ENCODE results near the gene METTL9. TPM values are rescaled to one million over a fixed set of nuclear protein-coding genes. Genes with fewer than 3 reads are reported as not detected.

The METTL9 gene
- total and polyA plus RNA-seq, 2 experiments from 2014 or later = 112 to 229 TPM

DNA sequence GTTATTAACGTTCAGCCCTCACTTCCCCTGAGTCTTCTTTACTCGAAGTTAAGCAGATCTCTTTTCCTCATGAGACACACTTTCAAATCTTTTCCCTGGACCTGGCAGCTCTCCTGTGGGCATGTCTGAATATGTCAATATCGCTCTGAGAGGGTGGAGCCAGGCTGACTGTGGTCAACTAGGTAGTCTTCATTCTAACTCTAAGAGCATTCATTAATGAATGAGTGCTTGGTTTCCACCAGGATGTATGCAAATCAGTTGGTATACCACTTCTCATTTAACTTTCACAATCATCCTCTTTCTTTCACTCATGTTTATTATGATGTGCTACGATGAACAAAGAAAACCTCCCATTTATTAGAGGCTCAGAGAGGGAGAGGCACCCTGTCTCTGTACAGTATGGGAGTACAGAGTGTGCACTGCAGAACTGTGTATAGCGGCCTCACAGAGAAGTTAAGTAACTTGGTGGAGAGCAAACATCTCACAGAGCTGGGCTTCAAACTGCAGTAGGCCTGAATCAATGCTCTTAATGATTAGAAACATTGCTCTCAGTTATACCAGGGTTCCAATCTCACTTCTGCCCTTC, 104.3 kb downstream of the METTL9 start:
- WGBS (ENCODE audit: low lambda C conversion rate, missing lambda C conversion rate) = 85% methylated on average over 5 of the region's 5 CpGs
- no peaks in the 10 kb centered on the region for H3K9me3 ChIP-seq (ENCODE audit: low read depth)
- no peak overlapping the region for H3K27ac ChIP-seq
- H3K9me2 ChIP-seq (replicated peaks; ENCODE audit: insufficient read depth) = no peaks in the 10 kb centered on the region
- H3K4me2 ChIP-seq = no peak overlapping the region
- no peak overlapping the region for H2AFZ ChIP-seq
- DNase-seq (ENCODE audit: low spot score) = no peak
- H3K27me3 ChIP-seq = no peaks in the 10 kb centered on the region
- no peak overlapping the region for H3K4me3 ChIP-seq
- no peaks in the 10 kb centered on the region for H3K36me3 ChIP-seq (replicated peaks; ENCODE audit: insufficient read depth, low read depth)
- no peaks in the 10 kb centered on the region for H4K20me1 ChIP-seq (ENCODE audit: insufficient read depth, poor library complexity, severe bottlenecking)
- TF ChIP-seq CTCF (IDR thresholded peaks at IDR 0.05; ENCODE audit: poor library complexity) (no peak), EZH2 (IDR thresholded peaks at IDR 0.05; ENCODE audit: borderline replicate concordance) (no peak), EZH2phosphoT487 (IDR thresholded peaks at IDR 0.05; ENCODE audit: low read depth, severe bottlenecking, unreplicated experiment) (no peak)
- no peaks in the 10 kb centered on the region for H3K4me1 ChIP-seq (ENCODE audit: insufficient read depth)
- no peaks in the 10 kb centered on the region for H3K79me2 ChIP-seq

GRCh38 chr16:21704266-21704665, 104.9 kb downstream of the METTL9 start:
- Histone ChIP-seq H3K79me2 (no peaks in the 10 kb centered on the region), H3K4me3 (no peak overlapping the region), H3K27me3 (no peaks in the 10 kb centered on the region), H3K36me3 (replicated peaks; ENCODE audit: insufficient read depth, low read depth) (no peaks in the 10 kb centered on the region), H3K9me3 (ENCODE audit: low read depth) (no peaks in the 10 kb centered on the region), H3K4me1 (ENCODE audit: insufficient read depth) (no peaks in the 10 kb centered on the region), H3K4me2 (no peak overlapping the region), H3K9me2 (replicated peaks; ENCODE audit: insufficient read depth) (no peaks in the 10 kb centered on the region), H3K27ac (no peak overlapping the region), H4K20me1 (ENCODE audit: insufficient read depth, poor library complexity, severe bottlenecking) (no peaks in the 10 kb centered on the region), H2AFZ (no peak overlapping the region)
- 89% methylated on average over 5 of the region's 5 CpGs for WGBS (ENCODE audit: low lambda C conversion rate, missing lambda C conversion rate)
- DNase-seq (ENCODE audit: low spot score) = no peak
- TF ChIP-seq EZH2phosphoT487 (IDR thresholded peaks at IDR 0.05; ENCODE audit: low read depth, severe bottlenecking, unreplicated experiment) = no peak
- TF ChIP-seq CTCF (IDR thresholded peaks at IDR 0.05; ENCODE audit: poor library complexity) = no peak
- TF ChIP-seq EZH2 (IDR thresholded peaks at IDR 0.05; ENCODE audit: borderline replicate concordance) = no peak

DNA sequence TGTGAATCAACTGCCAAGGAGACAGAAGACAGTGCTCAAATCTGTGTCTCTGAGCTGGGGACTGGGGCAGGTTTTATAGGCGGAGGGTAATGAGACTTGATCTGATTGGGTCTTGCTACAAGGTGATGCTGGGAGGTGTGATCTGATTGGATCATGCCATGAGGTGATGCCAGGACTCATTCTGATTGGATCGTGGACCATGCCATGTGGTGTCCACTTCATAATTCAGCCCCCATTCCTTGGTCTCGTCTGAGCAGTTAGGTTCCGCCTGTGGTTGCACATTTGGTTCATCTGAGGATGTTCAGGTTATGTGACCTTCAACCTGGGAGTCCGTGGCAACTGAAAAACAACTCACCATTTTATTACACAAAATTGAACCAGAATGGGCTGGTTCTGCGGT, 105.4 kb downstream of the METTL9 start:
- 89% methylated on average over 6 of the region's 6 CpGs for WGBS (ENCODE audit: low lambda C conversion rate, missing lambda C conversion rate)
- Histone ChIP-seq H3K9me3 (ENCODE audit: low read depth) (no peaks in the 10 kb centered on the region), H3K4me2 (no peak overlapping the region), H3K4me3 (no peak overlapping the region), H3K4me1 (ENCODE audit: insufficient read depth) (no peaks in the 10 kb centered on the region), H2AFZ (no peak overlapping the region), H4K20me1 (ENCODE audit: insufficient read depth, poor library complexity, severe bottlenecking) (no peaks in the 10 kb centered on the region), H3K27ac (no peak overlapping the region), H3K36me3 (replicated peaks; ENCODE audit: insufficient read depth, low read depth) (no peaks in the 10 kb centered on the region), H3K79me2 (no peaks in the 10 kb centered on the region), H3K27me3 (no peaks in the 10 kb centered on the region), H3K9me2 (replicated peaks; ENCODE audit: insufficient read depth) (no peaks in the 10 kb centered on the region)
- no peak for DNase-seq (ENCODE audit: low spot score)
- TF ChIP-seq CTCF (IDR thresholded peaks at IDR 0.05; ENCODE audit: poor library complexity) = no peak
- TF ChIP-seq EZH2 (IDR thresholded peaks at IDR 0.05; ENCODE audit: borderline replicate concordance) = no peak
- TF ChIP-seq EZH2phosphoT487 (IDR thresholded peaks at IDR 0.05; ENCODE audit: low read depth, severe bottlenecking, unreplicated experiment) = no peak

Small RNA genes within 50 kb of the gene (small RNA-seq; reads per million reads assigned to genes)
- not detected for gene RF00478
- not detected for gene RNU6-1005P
- gene RNU6-196P = not detected

Other genes starting within 250 kb of the METTL9 start
- gene IGSF6, start 53.0 kb downstream of the METTL9 start, total RNA-seq = 0.56 and 0.70 TPM in 2 replicates
- gene IGSF6, start 53.0 kb downstream of the METTL9 start, polyA plus RNA-seq = 0.35 and 2.2 TPM in 2 replicates
- gene OTOA, start 64.4 kb downstream of the METTL9 start, total RNA-seq = 0.07 TPM in 1 of 2 replicates, not detected in the other
- not detected in 2 replicates for gene OTOA, start 64.4 kb downstream of the METTL9 start, polyA plus RNA-seq

Measured in hepatocyte (in vitro differentiated cells).